Adrenal gland (tissue), 5 donors: Measurements from ENCODE around the gene ZBTB32.

Experiments
- POLR2A ChIP-seq, 2 donors: fragments of 450-650 bp; IDR thresholded peaks; one replicate each; pipeline ENCODE4 v1.6.1; 2017; ENCODE audit warnings: antibody characterized with exemption in 2 of 2, mild to moderate bottlenecking in 2 of 2, moderate library complexity in 1 of 2
- TF ChIP-seq, protein P1 (sequence below), 6 experiments: fragments of 450-650 bp in 4 of 6; fragments of 200-600 bp in 2 of 6; sonication (generic) in 1 of 6; IDR thresholded peaks; 1 replicate in 5 of 6; 2 replicates in 1 of 6; pipeline versions ENCODE4 v1.5.1 to v1.8.0; 2016 to 2021; ENCODE audit warnings: antibody characterized with exemption in 6 of 6, mild to moderate bottlenecking in 2 of 6, moderate library complexity in 1 of 6
- donor health status: DM: no; HTN: no; CAD: no.

DNA sequence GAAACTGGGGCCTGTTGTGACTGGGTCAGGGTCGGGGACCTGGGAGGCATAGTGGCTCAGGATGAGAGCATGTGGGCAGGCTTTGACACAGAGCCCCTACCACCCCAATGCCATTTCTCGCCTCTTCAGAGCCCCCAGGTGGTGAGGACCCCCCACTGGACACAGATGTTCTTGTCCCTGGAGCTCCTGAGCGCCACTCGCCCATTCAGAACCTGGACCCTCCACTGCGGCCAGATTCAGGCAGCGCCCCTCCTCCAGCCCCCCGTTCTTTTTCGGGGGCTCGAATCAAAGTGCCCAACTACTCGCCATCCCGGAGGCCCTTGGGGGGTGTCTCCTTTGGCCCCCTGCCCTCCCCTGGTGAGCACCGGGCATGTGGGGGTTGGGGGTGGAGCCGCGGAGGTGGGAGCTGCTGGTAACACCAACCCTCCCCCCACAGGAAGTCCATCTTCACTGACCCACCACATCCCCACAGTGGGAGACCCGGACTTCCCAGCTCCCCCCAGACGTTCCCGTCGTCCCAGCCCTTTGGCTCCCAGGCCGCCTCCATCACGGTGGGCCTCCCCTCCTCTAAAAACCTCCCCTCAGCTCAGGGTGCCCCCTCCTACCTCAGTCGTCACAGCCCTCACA is 27.5 kb downstream of the ZBTB32 start:
- TF ChIP-seq, protein P1, sequence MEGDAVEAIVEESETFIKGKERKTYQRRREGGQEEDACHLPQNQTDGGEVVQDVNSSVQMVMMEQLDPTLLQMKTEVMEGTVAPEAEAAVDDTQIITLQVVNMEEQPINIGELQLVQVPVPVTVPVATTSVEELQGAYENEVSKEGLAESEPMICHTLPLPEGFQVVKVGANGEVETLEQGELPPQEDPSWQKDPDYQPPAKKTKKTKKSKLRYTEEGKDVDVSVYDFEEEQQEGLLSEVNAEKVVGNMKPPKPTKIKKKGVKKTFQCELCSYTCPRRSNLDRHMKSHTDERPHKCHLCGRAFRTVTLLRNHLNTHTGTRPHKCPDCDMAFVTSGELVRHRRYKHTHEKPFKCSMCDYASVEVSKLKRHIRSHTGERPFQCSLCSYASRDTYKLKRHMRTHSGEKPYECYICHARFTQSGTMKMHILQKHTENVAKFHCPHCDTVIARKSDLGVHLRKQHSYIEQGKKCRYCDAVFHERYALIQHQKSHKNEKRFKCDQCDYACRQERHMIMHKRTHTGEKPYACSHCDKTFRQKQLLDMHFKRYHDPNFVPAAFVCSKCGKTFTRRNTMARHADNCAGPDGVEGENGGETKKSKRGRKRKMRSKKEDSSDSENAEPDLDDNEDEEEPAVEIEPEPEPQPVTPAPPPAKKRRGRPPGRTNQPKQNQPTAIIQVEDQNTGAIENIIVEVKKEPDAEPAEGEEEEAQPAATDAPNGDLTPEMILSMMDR (IDR thresholded peaks at IDR 0.05) = no peak
- TF ChIP-seq POLR2A (IDR thresholded peaks at IDR 0.05) = no peak
